GM23338 (cell line): Measurements from ENCODE around the gene MRPL28.

Experiments used
- CREB1 ChIP-seq: fragments of 250-450 bp; sonication (Bioruptor Pico); IDR thresholded peaks from 2 replicates; pipeline ENCODE4 v1.5.0; 2020; ENCODE audit warnings: low read depth, mild to moderate bottlenecking, moderate library complexity
- CTCF ChIP-seq, 2 experiments: fragments of 200-600 bp in 1 of 2; sonication (generic) in 1 of 2; conservative IDR thresholded peaks; 2 replicates each; pipeline versions ENCODE4 v1.5.1 to v1.6.1; 2016 to 2017; ENCODE audit warnings: antibody characterized with exemption in 2 of 2, low read depth in 2 of 2, mild to moderate bottlenecking in 2 of 2, moderate library complexity in 1 of 2
- ETS1 ChIP-seq: IDR thresholded peaks from 2 replicates; pipeline ENCODE4 v1.6.1; 2016; ENCODE audit warnings: antibody characterized with exemption
- EZH2 ChIP-seq: fragments of 200-600 bp; sonication (generic); IDR thresholded peaks from one replicate; pipeline ENCODE4 v1.8.0; 2017; ENCODE audit warnings: antibody characterized with exemption, mild to moderate bottlenecking, low read depth; ENCODE audit not compliant: unreplicated experiment
- EZH2phosphoT487 ChIP-seq: fragments of 200-600 bp; sonication (generic); IDR thresholded peaks from one replicate; pipeline ENCODE4 v1.8.1; 2018; ENCODE audit warnings: antibody characterized with exemption; ENCODE audit not compliant: unreplicated experiment
- JUNB ChIP-seq: IDR thresholded peaks from one replicate; pipeline ENCODE4 v1.6.1; 2016; ENCODE audit warnings: antibody characterized with exemption; ENCODE audit not compliant: unreplicated experiment
- POLR2AphosphoS5 ChIP-seq: IDR thresholded peaks from 2 replicates; pipeline ENCODE4 v1.6.1; 2016; ENCODE audit warnings: antibody characterized with exemption, low read depth
- STAT1 ChIP-seq: IDR thresholded peaks from one replicate; pipeline ENCODE4 v1.6.1; 2016; ENCODE audit warnings: antibody characterized with exemption; ENCODE audit not compliant: unreplicated experiment
- ZNF114 ChIP-seq: fragments of 250-450 bp; sonication (Bioruptor Pico); IDR thresholded peaks from 2 replicates; pipeline ENCODE4 v1.5.0; 2020; ENCODE audit warnings: mild to moderate bottlenecking, moderate library complexity
- ZNF331 ChIP-seq: fragments of 250-450 bp; sonication (Bioruptor Pico); IDR thresholded peaks from 2 replicates; pipeline ENCODE4 v1.5.0; 2020; ENCODE audit warnings: low read depth, mild to moderate bottlenecking, moderate library complexity
- TF ChIP-seq, protein P1 (sequence below): IDR thresholded peaks from one replicate; pipeline ENCODE4 v1.6.1; 2018; ENCODE audit warnings: antibody characterized with exemption; ENCODE audit not compliant: unreplicated experiment
- TF ChIP-seq, protein P2 (sequence below): fragments of 250-450 bp; sonication (Bioruptor Pico); IDR thresholded peaks from 2 replicates; pipeline ENCODE4 v1.5.0; 2020; ENCODE audit warnings: mild to moderate bottlenecking, moderate library complexity

DNA sequence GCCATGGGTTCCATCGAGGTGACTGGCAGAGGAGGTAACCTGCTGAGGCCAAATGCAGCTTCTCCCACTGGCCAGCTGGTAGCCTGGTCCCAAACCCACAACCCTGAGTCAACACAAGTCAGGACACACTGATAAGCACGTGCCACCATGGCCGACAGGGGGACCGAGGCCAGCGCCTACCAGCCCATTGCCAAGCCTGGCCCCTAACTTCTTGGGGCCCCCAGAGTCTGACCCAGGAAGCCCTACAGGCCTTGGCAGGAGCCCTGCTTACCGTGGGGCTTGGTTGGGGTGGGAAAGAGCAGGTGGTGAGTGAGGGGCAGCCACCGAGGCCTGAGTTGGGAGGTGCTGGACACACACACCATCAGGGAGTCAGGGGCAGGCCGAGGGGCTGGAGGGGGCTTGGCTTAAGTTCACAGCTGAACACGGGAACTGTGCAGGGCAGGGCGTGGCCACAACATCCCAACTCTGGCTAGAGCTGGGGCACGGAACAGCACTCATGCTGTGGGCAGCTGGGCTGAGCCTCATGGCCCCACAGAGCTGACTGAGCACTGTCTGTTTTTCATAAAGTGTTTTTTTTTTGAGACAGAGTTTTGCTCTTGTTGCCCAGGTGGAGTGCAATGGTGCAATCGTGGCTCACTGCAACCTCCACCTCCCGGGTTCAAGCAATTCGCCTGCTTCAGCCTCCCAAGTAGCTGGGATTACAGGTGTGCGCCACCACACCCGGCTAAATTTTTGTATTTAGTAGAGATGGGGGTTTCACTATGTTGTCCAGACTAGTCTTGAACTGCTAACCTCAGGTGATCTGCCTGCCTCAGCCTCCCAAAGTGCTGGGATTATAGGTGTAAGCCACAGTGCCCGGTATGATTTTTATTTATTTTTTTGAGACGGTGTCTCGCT lies 5.5 kb downstream of the MRPL28 start:
- TF ChIP-seq CTCF (conservative IDR thresholded peaks at IDR 0.05; ENCODE audit: low read depth in 2 of 2): no peak
- no peak for TF ChIP-seq POLR2AphosphoS5
- TF ChIP-seq JUNB: no peak
- no peak for TF ChIP-seq CREB1
- no peak for TF ChIP-seq EZH2
- no peak for TF ChIP-seq EZH2phosphoT487
- TF ChIP-seq ETS1: no peak
- TF ChIP-seq, protein P1, sequence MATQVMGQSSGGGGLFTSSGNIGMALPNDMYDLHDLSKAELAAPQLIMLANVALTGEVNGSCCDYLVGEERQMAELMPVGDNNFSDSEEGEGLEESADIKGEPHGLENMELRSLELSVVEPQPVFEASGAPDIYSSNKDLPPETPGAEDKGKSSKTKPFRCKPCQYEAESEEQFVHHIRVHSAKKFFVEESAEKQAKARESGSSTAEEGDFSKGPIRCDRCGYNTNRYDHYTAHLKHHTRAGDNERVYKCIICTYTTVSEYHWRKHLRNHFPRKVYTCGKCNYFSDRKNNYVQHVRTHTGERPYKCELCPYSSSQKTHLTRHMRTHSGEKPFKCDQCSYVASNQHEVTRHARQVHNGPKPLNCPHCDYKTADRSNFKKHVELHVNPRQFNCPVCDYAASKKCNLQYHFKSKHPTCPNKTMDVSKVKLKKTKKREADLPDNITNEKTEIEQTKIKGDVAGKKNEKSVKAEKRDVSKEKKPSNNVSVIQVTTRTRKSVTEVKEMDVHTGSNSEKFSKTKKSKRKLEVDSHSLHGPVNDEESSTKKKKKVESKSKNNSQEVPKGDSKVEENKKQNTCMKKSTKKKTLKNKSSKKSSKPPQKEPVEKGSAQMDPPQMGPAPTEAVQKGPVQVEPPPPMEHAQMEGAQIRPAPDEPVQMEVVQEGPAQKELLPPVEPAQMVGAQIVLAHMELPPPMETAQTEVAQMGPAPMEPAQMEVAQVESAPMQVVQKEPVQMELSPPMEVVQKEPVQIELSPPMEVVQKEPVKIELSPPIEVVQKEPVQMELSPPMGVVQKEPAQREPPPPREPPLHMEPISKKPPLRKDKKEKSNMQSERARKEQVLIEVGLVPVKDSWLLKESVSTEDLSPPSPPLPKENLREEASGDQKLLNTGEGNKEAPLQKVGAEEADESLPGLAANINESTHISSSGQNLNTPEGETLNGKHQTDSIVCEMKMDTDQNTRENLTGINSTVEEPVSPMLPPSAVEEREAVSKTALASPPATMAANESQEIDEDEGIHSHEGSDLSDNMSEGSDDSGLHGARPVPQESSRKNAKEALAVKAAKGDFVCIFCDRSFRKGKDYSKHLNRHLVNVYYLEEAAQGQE: no peak
- TF ChIP-seq, protein P2, sequence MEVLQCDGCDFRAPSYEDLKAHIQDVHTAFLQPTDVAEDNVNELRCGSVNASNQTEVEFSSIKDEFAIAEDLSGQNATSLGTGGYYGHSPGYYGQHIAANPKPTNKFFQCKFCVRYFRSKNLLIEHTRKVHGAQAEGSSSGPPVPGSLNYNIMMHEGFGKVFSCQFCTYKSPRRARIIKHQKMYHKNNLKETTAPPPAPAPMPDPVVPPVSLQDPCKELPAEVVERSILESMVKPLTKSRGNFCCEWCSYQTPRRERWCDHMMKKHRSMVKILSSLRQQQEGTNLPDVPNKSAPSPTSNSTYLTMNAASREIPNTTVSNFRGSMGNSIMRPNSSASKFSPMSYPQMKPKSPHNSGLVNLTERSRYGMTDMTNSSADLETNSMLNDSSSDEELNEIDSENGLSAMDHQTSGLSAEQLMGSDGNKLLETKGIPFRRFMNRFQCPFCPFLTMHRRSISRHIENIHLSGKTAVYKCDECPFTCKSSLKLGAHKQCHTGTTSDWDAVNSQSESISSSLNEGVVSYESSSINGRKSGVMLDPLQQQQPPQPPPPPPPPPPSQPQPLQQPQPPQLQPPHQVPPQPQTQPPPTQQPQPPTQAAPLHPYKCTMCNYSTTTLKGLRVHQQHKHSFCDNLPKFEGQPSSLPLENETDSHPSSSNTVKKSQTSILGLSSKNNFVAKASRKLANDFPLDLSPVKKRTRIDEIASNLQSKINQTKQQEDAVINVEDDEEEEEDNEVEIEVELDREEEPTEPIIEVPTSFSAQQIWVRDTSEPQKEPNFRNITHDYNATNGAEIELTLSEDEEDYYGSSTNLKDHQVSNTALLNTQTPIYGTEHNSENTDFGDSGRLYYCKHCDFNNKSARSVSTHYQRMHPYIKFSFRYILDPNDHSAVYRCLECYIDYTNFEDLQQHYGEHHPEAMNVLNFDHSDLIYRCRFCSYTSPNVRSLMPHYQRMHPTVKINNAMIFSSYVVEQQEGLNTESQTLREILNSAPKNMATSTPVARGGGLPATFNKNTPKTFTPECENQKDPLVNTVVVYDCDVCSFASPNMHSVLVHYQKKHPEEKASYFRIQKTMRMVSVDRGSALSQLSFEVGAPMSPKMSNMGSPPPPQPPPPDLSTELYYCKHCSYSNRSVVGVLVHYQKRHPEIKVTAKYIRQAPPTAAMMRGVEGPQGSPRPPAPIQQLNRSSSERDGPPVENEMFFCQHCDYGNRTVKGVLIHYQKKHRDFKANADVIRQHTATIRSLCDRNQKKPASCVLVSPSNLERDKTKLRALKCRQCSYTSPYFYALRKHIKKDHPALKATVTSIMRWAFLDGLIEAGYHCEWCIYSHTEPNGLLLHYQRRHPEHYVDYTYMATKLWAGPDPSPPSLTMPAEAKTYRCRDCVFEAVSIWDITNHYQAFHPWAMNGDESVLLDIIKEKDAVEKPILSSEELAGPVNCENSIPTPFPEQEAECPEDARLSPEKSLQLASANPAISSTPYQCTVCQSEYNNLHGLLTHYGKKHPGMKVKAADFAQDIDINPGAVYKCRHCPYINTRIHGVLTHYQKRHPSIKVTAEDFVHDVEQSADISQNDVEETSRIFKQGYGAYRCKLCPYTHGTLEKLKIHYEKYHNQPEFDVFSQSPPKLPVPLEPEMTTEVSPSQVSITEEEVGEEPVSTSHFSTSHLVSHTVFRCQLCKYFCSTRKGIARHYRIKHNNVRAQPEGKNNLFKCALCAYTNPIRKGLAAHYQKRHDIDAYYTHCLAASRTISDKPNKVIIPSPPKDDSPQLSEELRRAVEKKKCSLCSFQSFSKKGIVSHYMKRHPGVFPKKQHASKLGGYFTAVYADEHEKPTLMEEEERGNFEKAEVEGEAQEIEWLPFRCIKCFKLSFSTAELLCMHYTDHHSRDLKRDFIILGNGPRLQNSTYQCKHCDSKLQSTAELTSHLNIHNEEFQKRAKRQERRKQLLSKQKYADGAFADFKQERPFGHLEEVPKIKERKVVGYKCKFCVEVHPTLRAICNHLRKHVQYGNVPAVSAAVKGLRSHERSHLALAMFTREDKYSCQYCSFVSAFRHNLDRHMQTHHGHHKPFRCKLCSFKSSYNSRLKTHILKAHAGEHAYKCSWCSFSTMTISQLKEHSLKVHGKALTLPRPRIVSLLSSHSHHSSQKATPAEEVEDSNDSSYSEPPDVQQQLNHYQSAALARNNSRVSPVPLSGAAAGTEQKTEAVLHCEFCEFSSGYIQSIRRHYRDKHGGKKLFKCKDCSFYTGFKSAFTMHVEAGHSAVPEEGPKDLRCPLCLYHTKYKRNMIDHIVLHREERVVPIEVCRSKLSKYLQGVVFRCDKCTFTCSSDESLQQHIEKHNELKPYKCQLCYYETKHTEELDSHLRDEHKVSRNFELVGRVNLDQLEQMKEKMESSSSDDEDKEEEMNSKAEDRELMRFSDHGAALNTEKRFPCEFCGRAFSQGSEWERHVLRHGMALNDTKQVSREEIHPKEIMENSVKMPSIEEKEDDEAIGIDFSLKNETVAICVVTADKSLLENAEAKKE (CRISPR knock-in tag): no peak
- TF ChIP-seq ZNF114 (CRISPR knock-in tag): no peak
- no peak for TF ChIP-seq ZNF331 (CRISPR knock-in tag)
- TF ChIP-seq STAT1: no peak
